ENCODE data around the gene SRPRB.
"Not testable (repeated sequence)": the region's sequence is repeated elsewhere in the genome, so short reads cannot be mapped to it uniquely, and the experiment has no call there.

Gene SRPRB

DNA sequence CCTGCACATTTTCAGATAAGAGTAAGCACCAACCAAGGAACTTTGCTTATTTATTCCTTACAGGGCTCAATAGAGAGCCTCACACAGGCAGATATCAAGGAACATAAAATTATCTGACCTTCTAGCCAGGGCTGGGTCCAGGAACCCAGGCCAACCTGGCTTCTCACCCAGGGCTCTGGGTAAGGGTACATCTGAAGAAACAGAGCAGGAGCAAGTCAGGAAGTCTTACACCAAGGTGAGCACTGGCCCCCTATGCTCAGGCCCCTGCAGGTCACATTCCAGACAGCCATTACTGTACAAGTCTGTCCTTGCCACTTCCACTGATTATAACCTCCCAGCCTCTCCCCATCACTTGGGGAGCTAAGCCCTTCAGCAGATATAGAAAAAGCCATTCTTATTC, 40.4 kb upstream of the SRPRB start:
- ATAC-seq (replicated peaks; ENCODE audit: extremely low read depth, poor library complexity, severe bottlenecking): no peak
- Mint-ChIP-seq H3K4me3 (no peak overlapping the region), H3K27ac (ENCODE audit: low read depth) (no peak overlapping the region), H3K9me3 (no peaks in the 10 kb centered on the region), H3K27me3 (peaks cover 10% of the 10 kb centered on the region), H3K36me3 (ENCODE audit: insufficient read depth) (peaks cover 2% of the 10 kb centered on the region), H3K4me1 (no peaks in the 10 kb centered on the region)
- DNase-seq (ENCODE audit: low spot score in 2 of 2): no peak

DNA sequence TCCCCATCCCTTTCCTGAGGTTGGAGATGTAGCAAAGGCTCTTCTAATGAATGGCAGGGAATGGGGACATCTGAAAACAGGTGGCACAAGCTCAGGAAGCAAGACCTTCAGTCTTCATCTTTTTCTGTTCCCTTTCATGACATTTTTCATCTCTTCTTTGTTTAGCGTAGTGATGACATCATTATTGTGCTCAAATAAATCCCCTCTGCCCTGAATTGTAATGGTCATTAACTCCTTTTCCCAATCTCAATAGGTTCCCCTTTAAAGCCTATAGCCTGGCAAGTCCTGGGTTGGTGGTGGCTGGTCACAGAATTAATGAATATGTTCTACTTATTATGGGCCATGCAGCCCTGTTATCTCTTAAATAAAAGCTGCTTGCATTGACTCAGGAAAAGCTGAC, 38.0 kb upstream of the SRPRB start:
- no peaks in the 10 kb centered on the region for H3K9me3 Mint-ChIP-seq
- H3K27me3 Mint-ChIP-seq: peaks cover 23% of the 10 kb centered on the region
- H3K36me3 Mint-ChIP-seq (ENCODE audit: insufficient read depth): peaks cover 2% of the 10 kb centered on the region
- ATAC-seq (replicated peaks; ENCODE audit: extremely low read depth, poor library complexity, severe bottlenecking) (no peak), DNase-seq (ENCODE audit: low spot score in 2 of 2) (no peak)
- H3K4me1 Mint-ChIP-seq: no peaks in the 10 kb centered on the region
- no peak overlapping the region for H3K4me3 Mint-ChIP-seq
- no peak overlapping the region for H3K27ac Mint-ChIP-seq (ENCODE audit: low read depth)

DNA sequence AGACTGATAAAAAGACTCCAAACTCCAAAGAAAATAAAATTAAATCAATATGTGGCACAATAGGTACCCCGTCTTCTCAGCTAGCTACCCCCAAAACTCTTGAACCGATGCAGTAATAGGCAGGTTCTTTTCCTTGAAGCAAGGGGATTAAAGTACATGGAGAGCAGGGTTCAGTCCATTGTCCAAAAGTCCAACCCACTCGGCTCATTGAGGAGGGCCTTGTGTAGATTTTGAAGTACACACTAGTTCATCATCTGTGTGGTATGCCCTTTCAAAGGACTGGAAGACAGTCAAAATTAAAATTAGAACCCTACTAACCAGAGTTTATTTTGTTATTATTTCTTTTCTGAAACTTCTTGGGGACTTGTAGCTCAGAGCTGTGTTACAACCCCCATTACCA, 36.1 kb upstream of the SRPRB start:
- Mint-ChIP-seq H3K27me3 (peaks cover 39% of the 10 kb centered on the region), H3K9me3 (no peaks in the 10 kb centered on the region), H3K4me1 (no peaks in the 10 kb centered on the region), H3K27ac (ENCODE audit: low read depth) (no peak overlapping the region), H3K4me3 (no peak overlapping the region), H3K36me3 (ENCODE audit: insufficient read depth) (peaks cover 2% of the 10 kb centered on the region)
- ATAC-seq (replicated peaks; ENCODE audit: extremely low read depth, poor library complexity, severe bottlenecking) (no peak), DNase-seq (ENCODE audit: low spot score in 2 of 2) (no peak)

DNA sequence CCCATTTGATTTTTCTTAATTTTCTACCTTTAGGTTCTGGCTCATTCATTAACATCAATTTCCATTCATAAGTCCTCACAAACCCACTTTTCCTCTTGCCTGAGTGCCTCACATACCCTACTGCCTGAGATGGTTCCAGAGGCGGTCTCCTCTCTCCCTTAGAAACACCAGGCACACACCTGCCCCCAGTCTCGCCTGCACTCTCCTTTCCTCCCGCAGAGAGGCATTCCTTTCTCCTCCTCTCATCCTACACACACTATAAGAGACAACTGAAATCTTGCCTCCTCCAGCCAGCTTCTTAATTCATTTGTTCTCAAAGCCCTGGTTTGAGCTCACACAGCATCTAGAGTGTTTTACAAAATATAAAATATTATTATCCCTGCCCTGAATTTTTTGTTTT, 31.9 kb upstream of the SRPRB start:
- peaks cover 54% of the 10 kb centered on the region for H3K27me3 Mint-ChIP-seq

DNA sequence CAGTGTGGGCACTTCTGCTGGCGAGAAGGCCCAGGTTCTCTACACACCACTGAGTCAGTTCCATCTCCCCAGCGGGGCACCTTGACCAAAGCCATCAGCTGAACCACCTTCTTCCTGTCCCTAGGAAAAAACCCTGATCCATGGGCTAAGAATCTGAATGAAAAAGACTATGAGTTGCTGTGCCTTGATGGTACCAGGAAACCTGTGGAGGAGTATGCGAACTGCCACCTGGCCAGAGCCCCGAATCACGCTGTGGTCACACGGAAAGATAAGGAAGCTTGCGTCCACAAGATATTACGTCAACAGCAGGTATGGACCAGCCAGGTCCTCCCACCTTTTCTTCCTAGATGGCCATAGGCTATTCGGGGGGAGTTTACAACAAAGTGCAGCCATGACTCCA, 30.3 kb upstream of the SRPRB start:
- H3K9me3 Mint-ChIP-seq: no peaks in the 10 kb centered on the region

More for the DNA sequence above, 31.9 kb upstream of the SRPRB start:
- ATAC-seq (replicated peaks; ENCODE audit: extremely low read depth, poor library complexity, severe bottlenecking) (no peak), DNase-seq (ENCODE audit: low spot score in 2 of 2) (no peak)
- Mint-ChIP-seq H3K4me1 (no peaks in the 10 kb centered on the region), H3K9me3 (no peaks in the 10 kb centered on the region), H3K27ac (ENCODE audit: low read depth) (no peak overlapping the region), H3K4me3 (no peak overlapping the region), H3K36me3 (ENCODE audit: insufficient read depth) (no peaks in the 10 kb centered on the region)

DNA sequence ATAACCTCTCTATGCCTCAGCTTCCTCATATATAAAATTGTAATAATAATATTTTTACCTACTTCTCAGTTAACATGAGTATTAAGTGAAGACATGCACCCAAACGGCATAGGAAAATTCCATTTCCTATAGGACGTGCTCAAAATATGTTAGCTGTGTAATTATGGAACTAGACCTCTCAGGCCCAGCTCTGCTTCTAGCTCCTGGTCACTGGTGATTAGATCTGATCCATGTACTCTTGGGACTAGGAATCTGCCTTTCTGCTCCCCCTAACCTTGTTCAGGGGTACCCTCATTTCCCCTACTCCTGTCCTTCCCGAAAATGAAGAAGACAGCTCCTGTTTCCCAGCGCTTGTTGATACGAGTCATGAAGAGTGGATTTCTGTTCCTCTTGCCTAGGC, 29.8 kb upstream of the SRPRB start:
- H3K4me1 Mint-ChIP-seq: no peaks in the 10 kb centered on the region
- H3K4me3 Mint-ChIP-seq: no peak overlapping the region
- H3K36me3 Mint-ChIP-seq (ENCODE audit: insufficient read depth): no peaks in the 10 kb centered on the region
- H3K27me3 Mint-ChIP-seq: peaks cover 70% of the 10 kb centered on the region
- ATAC-seq (replicated peaks; ENCODE audit: extremely low read depth, poor library complexity, severe bottlenecking) (no peak), DNase-seq (ENCODE audit: low spot score in 2 of 2) (no peak)
- no peaks in the 10 kb centered on the region for H3K9me3 Mint-ChIP-seq
- no peak overlapping the region for H3K27ac Mint-ChIP-seq (ENCODE audit: low read depth)

More for the DNA sequence above, 30.3 kb upstream of the SRPRB start:
- ATAC-seq (replicated peaks; ENCODE audit: extremely low read depth, poor library complexity, severe bottlenecking): no peak
- no peak overlapping the region for H3K4me3 Mint-ChIP-seq
- no peaks in the 10 kb centered on the region for H3K4me1 Mint-ChIP-seq
- H3K36me3 Mint-ChIP-seq (ENCODE audit: insufficient read depth): no peaks in the 10 kb centered on the region
- no peak overlapping the region for H3K27ac Mint-ChIP-seq (ENCODE audit: low read depth)
- no peak for DNase-seq (ENCODE audit: low spot score in 2 of 2)
- peaks cover 70% of the 10 kb centered on the region for H3K27me3 Mint-ChIP-seq

DNA sequence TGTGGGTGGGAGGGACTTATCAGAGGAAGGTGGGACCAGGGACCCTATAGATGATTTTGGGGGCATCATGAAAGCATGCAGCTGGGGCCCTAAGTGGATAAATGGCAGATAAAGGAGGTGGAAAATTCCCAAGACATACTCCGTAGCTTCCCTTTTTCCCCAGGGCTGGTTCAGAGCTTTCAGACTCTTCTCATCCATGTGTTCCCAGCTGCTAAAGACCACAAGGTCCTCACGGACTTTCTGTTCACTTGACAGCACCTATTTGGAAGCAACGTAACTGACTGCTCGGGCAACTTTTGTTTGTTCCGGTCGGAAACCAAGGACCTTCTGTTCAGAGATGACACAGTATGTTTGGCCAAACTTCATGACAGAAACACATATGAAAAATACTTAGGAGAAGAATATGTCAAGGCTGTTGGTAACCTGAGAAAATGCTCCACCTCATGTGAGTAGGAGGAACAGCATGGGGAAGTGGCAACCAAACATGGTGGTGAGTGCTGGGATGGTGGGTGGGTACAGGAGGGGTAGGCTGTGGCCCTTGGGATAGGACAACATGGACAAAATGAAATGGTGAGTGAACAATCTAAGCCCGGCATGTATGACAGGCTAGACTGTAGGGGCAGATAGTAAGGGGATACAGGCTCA, 28.7 kb upstream of the SRPRB start:
- Mint-ChIP-seq H3K4me3 (no peak overlapping the region), H3K27ac (ENCODE audit: low read depth) (no peak overlapping the region), H3K36me3 (ENCODE audit: insufficient read depth) (no peaks in the 10 kb centered on the region), H3K4me1 (no peaks in the 10 kb centered on the region), H3K9me3 (no peaks in the 10 kb centered on the region), H3K27me3 (peaks cover 71% of the 10 kb centered on the region)
- DNase-seq (ENCODE audit: low spot score in 2 of 2) (no peak), ATAC-seq (replicated peaks; ENCODE audit: extremely low read depth, poor library complexity, severe bottlenecking) (no peak)

DNA sequence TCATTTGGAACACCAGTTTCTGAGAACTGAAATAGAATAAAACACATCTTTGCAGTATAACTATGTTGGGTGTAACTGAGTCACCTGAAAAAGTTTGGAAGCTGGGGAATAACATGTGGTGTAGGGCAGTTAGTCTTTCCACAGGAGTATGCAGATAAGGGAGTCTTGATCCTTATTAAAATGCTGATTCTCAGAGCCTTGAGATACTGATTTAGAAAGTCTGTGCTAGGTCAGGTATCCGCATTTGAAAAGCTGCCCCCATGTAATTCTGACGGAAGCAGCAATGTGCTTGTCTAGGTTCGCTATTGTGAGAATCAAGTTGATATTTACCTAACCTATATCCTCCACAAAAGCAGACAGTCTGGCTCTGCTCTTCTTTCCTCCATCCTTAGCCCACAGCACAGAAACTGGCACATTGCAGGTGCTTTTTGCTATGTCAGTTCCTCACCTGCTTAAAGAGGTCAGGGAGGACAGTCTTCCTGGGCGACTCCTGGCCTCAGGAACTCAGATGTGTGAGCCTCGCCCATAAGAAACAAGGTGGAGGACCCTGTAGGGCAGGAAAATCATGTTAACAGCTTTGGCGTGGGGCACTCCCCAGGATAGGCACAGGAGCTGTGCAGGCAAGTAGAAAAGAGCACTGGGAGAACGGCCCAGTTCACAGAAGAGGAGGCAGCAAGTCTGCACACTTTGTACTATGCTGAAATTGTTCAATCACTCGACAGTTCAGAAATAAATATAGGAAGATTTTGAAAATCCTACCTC, 27.6 kb upstream of the SRPRB start:
- H3K9me3 Mint-ChIP-seq: no peaks in the 10 kb centered on the region
- no peaks in the 10 kb centered on the region for H3K36me3 Mint-ChIP-seq (ENCODE audit: insufficient read depth)
- no peak overlapping the region for H3K27ac Mint-ChIP-seq (ENCODE audit: low read depth)
- peaks cover 72% of the 10 kb centered on the region for H3K27me3 Mint-ChIP-seq
- ATAC-seq (replicated peaks; ENCODE audit: extremely low read depth, poor library complexity, severe bottlenecking): no peak
- H3K4me3 Mint-ChIP-seq: no peak overlapping the region
- no peaks in the 10 kb centered on the region for H3K4me1 Mint-ChIP-seq
- DNase-seq (ENCODE audit: low spot score in 2 of 2): no peak

DNA sequence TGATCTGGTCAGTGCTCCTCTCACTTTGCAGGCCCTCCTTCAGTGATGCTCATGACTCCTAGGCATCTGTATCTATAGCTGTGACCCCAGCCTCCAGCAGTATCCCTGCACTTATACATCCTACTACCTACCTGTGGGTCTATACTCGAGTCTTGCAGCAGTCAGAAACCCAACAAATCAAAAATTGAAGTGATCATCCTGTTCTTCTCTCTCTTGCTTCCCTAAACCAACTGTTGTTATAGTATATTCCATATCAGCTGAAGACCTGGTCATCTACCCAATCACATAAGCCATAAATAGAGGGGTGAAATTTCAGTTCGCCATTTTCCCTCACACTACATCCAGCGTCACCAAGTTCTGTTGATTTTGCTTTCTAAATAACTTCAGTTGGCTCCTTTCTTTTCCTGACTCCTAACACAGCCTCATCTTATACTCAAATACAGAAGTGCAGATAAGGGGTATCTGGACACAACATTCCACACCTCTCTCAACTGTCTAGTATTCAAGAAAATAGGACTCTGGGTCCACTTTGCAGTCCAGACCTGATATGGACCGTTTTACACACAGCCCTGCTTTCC, 25.9 kb upstream of the SRPRB start:
- Mint-ChIP-seq H3K9me3 (no peaks in the 10 kb centered on the region), H3K27me3 (peaks cover 59% of the 10 kb centered on the region), H3K4me3 (no peak overlapping the region), H3K36me3 (ENCODE audit: insufficient read depth) (no peaks in the 10 kb centered on the region), H3K4me1 (no peaks in the 10 kb centered on the region), H3K27ac (ENCODE audit: low read depth) (no peak overlapping the region)
- DNase-seq (ENCODE audit: low spot score in 2 of 2): no peak
- ATAC-seq (replicated peaks; ENCODE audit: extremely low read depth, poor library complexity, severe bottlenecking): no peak

DNA sequence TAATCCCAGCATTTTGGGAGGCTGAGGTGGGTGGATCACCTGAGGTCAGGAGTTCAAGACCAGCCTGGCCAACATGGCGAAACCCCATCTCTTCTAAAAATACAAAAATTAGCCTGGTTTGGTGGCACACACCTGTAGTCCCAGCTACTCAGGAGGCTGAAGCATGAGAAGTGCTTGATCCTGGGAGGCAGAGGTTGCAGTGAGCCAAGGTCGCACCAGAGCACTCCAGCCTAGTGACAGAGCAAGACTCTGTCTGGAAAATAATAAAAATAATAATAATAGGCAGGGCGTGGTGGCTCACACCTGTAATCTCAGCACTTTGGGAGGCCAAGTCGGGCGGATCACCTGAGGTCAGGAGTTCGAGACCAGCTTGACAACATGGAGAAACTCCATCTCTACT, 24.9 kb upstream of the SRPRB start:
- not testable (repeated sequence) for ATAC-seq (replicated peaks; ENCODE audit: extremely low read depth, poor library complexity, severe bottlenecking); H3K4me3 Mint-ChIP-seq; H3K4me1 Mint-ChIP-seq; H3K36me3 Mint-ChIP-seq (ENCODE audit: insufficient read depth); DNase-seq (ENCODE audit: low spot score in 2 of 2); H3K27ac Mint-ChIP-seq (ENCODE audit: low read depth); H3K9me3 Mint-ChIP-seq
- H3K27me3 Mint-ChIP-seq: peaks cover 50% of the 10 kb centered on the region

DNA sequence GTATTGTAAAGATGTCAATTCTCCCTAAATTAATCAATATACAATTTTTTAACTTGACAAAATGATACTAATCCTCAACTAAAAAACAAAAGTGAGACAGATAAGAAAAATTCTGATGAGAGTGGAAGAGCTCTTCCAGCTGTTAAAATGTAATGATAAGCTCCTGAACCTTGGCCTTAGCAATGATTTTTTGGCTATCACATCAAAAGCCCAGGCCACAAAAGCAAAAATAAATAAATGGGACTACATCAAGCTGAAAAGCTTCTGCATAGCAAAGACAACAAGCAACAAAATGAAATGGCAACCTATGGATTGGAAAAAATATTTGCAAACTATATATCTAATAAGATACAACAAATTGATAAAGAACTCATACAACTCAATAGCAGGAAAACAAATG, 24.0 kb upstream of the SRPRB start:
- ATAC-seq (replicated peaks; ENCODE audit: extremely low read depth, poor library complexity, severe bottlenecking): no peak
- no peak overlapping the region for H3K4me3 Mint-ChIP-seq
- no peaks in the 10 kb centered on the region for H3K36me3 Mint-ChIP-seq (ENCODE audit: insufficient read depth)
- H3K4me1 Mint-ChIP-seq: no peaks in the 10 kb centered on the region
- no peaks in the 10 kb centered on the region for H3K9me3 Mint-ChIP-seq
- H3K27me3 Mint-ChIP-seq: peaks cover 44% of the 10 kb centered on the region
- no peak for DNase-seq (ENCODE audit: low spot score in 2 of 2)
- H3K27ac Mint-ChIP-seq (ENCODE audit: low read depth): no peak overlapping the region

DNA sequence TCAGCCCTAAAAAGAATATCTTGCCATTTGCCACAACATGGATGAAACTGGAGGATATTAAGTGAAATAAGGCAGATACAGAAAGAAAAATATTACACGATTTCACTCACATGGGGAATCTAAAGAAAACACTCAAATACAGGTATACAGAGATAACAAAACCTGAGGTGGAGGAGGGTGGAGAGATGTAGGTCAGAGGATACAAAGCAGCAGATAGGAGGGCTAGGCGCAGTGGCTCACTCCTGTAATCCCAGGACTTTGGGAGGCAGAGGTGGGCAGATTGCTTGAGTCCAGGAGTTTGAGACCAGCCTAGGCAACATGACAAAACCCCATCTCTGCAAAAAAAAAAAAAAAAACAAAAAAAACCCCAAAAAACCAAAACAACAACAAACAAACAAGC, 23.2 kb upstream of the SRPRB start:
- Mint-ChIP-seq H3K9me3 (no peaks in the 10 kb centered on the region), H3K36me3 (ENCODE audit: insufficient read depth) (no peaks in the 10 kb centered on the region), H3K27ac (ENCODE audit: low read depth) (no peak overlapping the region), H3K27me3 (peaks cover 50% of the 10 kb centered on the region), H3K4me1 (no peaks in the 10 kb centered on the region), H3K4me3 (no peak overlapping the region)
- no peak for ATAC-seq (replicated peaks; ENCODE audit: extremely low read depth, poor library complexity, severe bottlenecking)
- DNase-seq (ENCODE audit: low spot score in 2 of 2): no peak

DNA sequence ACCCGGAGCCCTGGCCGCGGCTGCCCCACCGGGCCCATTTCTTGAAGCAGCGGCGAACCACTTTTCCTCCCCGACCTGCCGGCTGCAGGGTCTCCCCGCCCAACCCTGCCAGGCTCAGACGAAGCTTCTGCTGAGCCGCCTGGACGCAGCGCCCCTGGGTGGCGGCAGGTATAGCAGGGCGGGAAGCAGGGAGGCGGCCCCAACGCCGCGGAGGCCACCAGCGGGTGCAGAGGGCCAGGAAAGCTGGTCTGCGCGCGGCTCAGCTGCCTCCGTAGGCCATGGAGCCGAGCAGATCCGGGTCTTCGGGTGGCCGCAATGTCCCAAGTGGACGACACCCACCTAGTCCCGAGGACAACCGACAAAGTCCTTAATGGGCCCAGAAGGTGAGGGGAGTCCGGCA, 21.9 kb upstream of the SRPRB start:
- no peak overlapping the region for H3K27ac Mint-ChIP-seq (ENCODE audit: low read depth)
- H3K4me3 Mint-ChIP-seq: no peak overlapping the region
- DNase-seq (ENCODE audit: low spot score in 2 of 2) (no peak), ATAC-seq (replicated peaks; ENCODE audit: extremely low read depth, poor library complexity, severe bottlenecking) (no peak)
- peaks cover 50% of the 10 kb centered on the region for H3K27me3 Mint-ChIP-seq
- H3K36me3 Mint-ChIP-seq (ENCODE audit: insufficient read depth): no peaks in the 10 kb centered on the region
- no peaks in the 10 kb centered on the region for H3K4me1 Mint-ChIP-seq
- H3K9me3 Mint-ChIP-seq: no peaks in the 10 kb centered on the region

Measured in central memory CD8-positive, alpha-beta T cell (primary cell).